Keratinocyte (primary cell): ENCODE measurements around the gene NAXE. TPM values are rescaled to one million over a fixed set of nuclear protein-coding genes. Genes with fewer than 3 reads are reported as not detected.

Experiments
- DNase-seq: peaks from one replicate; pipeline ENCODE4 v3.0.0-alpha.2; 2011; ENCODE audit warnings: low read depth, missing footprints, low spot score
- FAIRE-seq: peaks from 2 replicates; lab custom pipeline; 2011; peaks lifted over from hg19 to GRCh38; lab: Jason Lieb, UNC
- H2AFZ ChIP-seq: 2 replicates; pipeline ENCODE4 v1.6.0; 2012; ENCODE audit warnings: low read length, control low read depth, inconsistent platforms; ENCODE audit not compliant: control insufficient read depth
- H3K27ac ChIP-seq: 2 replicates; pipeline ENCODE4 v1.5.1; 2011; ENCODE audit warnings: low read length; ENCODE audit not compliant: control insufficient read depth, insufficient read depth
- H3K27me3 ChIP-seq: 3 replicates; pipeline ENCODE4 v1.6.0; 2011; ENCODE audit warnings: low read length; ENCODE audit not compliant: control insufficient read depth, insufficient read depth; ENCODE audit errors: extremely low read depth
- H3K36me3 ChIP-seq, 2 experiments: 2 replicates in 1 of 2; 3 replicates in 1 of 2; pipeline ENCODE4 v1.5.1; 2011; ENCODE audit warnings: low read length in 2 of 2, mild to moderate bottlenecking in 1 of 2; ENCODE audit not compliant: control insufficient read depth in 2 of 2, insufficient read depth in 2 of 2; ENCODE audit errors: extremely low read depth in 1 of 2
- H3K4me1 ChIP-seq: 3 replicates; pipeline ENCODE4 v1.5.1; 2011; ENCODE audit warnings: low read length; ENCODE audit not compliant: control insufficient read depth, insufficient read depth; ENCODE audit errors: extremely low read depth
- H3K4me2 ChIP-seq: 3 replicates; pipeline ENCODE4 v1.6.0; 2011; ENCODE audit warnings: low read depth, low read length; ENCODE audit not compliant: control insufficient read depth, insufficient read depth; ENCODE audit errors: extremely low read depth
- H3K4me3 ChIP-seq, 3 experiments: fragments of 200-600 bp in 1 of 3; sonication (generic) in 1 of 3; 2 replicates in 2 of 3; 3 replicates in 1 of 3; pipeline ENCODE4 v1.5.1; 2011 to 2016; ENCODE audit warnings: low read length in 3 of 3, mild to moderate bottlenecking in 3 of 3, control low read depth in 2 of 3, inconsistent platforms in 1 of 3, low read depth in 1 of 3, mixed read lengths in 1 of 3, mixed run types in 1 of 3, moderate library complexity in 1 of 3; ENCODE audit not compliant: control insufficient read depth in 2 of 3, insufficient read depth in 2 of 3; ENCODE audit errors: extremely low read depth in 1 of 3
- H3K79me2 ChIP-seq: 2 replicates; pipeline ENCODE4 v1.6.0; 2012; ENCODE audit warnings: low read length; ENCODE audit not compliant: control insufficient read depth, insufficient read depth
- H3K9ac ChIP-seq: 3 replicates; pipeline ENCODE4 v1.6.0; 2011; ENCODE audit warnings: low read length; ENCODE audit not compliant: control insufficient read depth, insufficient read depth; ENCODE audit errors: extremely low read depth
- H3K9me1 ChIP-seq: 3 replicates; pipeline ENCODE4 v1.6.0; 2011; ENCODE audit warnings: low read length; ENCODE audit not compliant: control insufficient read depth, insufficient read depth; ENCODE audit errors: extremely low read depth
- H3K9me3 ChIP-seq: 2 replicates; pipeline ENCODE4 v1.5.1; 2012; ENCODE audit warnings: low read depth, low read length; ENCODE audit not compliant: control insufficient read depth
- H4K20me1 ChIP-seq: 3 replicates; pipeline ENCODE4 v1.6.0; 2011; ENCODE audit warnings: low read length; ENCODE audit not compliant: control insufficient read depth, insufficient read depth; ENCODE audit errors: extremely low read depth
- EZH2 ChIP-seq: IDR thresholded peaks from one replicate; pipeline ENCODE4 v1.6.1; 2012; ENCODE audit warnings: inconsistent platforms, mild to moderate bottlenecking, low read length, moderate library complexity
- dilution Hi-C: fragments of 300-500 bp; cut with MboI; formaldehyde crosslinking; loops from one replicate; pipeline ENCODE4 v1.7.0; 2020; ENCODE audit warnings: low sequenced_read_pairs; ENCODE audit not compliant: extremely low pct_ligation_motif_present
- polyA plus RNA-seq, 5 experiments: library from polyadenylated mRNA; depleted of rRNA in 3 of 5; stranded (reverse) in 3 of 5; stranded (forward) in 1 of 5; unstranded in 1 of 5; fragments of >200 nt; gene quantifications; 1 replicate in 1 of 5; 2 replicates in 3 of 5; 3 replicates in 1 of 5; pipeline versions ENCODE4 v1.2.1 to v1.2.3, GENCODE V29; 2011 to 2012; ENCODE audit warnings: missing spikeins in 2 of 5, low read depth in 1 of 5, low replicate concordance in 1 of 5
- TF ChIP-seq, protein P1 (sequence below), 3 experiments: IDR thresholded peaks in 1 of 3; conservative IDR thresholded peaks in 1 of 3; optimal IDR thresholded peaks in 1 of 3; 2 replicates in 2 of 3; 3 replicates in 1 of 3; pipeline versions ENCODE3 to v1.5.1; 2011; ENCODE audit warnings: low read length in 3 of 3, mild to moderate bottlenecking in 3 of 3, moderate library complexity in 2 of 3, control low read depth in 1 of 3, inconsistent platforms in 1 of 3; ENCODE audit not compliant: insufficient read depth in 2 of 3; ENCODE audit errors: extremely low read depth in 1 of 3

NAXE gene
- polyA plus RNA-seq, 1 donor (not counting 4 experiments of a cell fraction or from before 2014, with no cell fraction given) = 74.7 TPM

DNA sequence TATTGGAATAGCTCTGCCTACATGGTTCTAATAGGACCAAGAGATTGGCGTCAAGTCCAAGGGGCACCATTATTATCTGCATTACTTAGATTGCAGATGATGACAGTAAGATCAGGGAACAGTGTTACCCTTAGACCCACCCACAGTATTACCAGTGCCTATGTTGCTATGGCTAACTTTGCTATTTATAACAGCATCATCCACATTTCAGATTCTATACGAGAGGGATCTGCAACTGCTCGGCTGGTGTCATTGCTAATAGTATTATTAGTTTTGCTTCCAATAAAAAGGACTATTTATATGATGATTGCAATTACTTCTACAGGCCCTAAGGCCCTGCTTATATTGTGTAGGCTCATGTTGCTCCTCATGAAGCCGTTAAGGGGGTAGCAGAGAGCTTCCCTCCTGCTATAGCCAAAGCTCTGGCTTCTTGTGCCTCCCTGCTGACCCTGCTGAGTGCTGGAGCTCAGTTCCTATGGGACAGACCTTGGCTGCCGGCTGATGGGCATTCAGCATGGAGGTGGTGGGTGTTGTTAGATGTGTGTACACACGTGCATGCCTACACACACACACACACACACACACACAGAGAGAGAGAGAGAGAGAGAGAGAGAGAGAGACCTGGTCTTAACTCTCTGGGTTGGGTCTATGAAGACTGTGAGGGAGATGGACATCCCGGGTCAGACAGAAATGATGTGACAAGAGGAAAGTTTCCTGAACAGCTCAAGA is 51.6 kb downstream of the NAXE start:
- Histone ChIP-seq H3K27me3 (peaks cover 98% of the 10 kb centered on the region), H3K27ac (no peak overlapping the region), H3K9me3 (no peaks in the 10 kb centered on the region), H3K4me1 (no peaks in the 10 kb centered on the region), H3K4me2 (no peak overlapping the region), H3K36me3 (no peaks in the 10 kb centered on the region), H2AFZ (no peak overlapping the region), H3K9me1 (peaks cover 2% of the 10 kb centered on the region), H3K79me2 (no peaks in the 10 kb centered on the region), H3K9ac (no peak overlapping the region), H4K20me1 (no peaks in the 10 kb centered on the region), H3K4me3 (no peak overlapping the region)
- no peak for DNase-seq
- TF ChIP-seq, protein P1, sequence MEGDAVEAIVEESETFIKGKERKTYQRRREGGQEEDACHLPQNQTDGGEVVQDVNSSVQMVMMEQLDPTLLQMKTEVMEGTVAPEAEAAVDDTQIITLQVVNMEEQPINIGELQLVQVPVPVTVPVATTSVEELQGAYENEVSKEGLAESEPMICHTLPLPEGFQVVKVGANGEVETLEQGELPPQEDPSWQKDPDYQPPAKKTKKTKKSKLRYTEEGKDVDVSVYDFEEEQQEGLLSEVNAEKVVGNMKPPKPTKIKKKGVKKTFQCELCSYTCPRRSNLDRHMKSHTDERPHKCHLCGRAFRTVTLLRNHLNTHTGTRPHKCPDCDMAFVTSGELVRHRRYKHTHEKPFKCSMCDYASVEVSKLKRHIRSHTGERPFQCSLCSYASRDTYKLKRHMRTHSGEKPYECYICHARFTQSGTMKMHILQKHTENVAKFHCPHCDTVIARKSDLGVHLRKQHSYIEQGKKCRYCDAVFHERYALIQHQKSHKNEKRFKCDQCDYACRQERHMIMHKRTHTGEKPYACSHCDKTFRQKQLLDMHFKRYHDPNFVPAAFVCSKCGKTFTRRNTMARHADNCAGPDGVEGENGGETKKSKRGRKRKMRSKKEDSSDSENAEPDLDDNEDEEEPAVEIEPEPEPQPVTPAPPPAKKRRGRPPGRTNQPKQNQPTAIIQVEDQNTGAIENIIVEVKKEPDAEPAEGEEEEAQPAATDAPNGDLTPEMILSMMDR (optimal IDR thresholded peaks at IDR 0.05 in 1 of 3, IDR thresholded peaks at IDR 0.05 in 1 of 3, conservative IDR thresholded peaks at IDR 0.05 in 1 of 3; ENCODE audit: extremely low read depth in 1 of 3, insufficient read depth in 2 of 3, low read length in 3 of 3) = no peak
- TF ChIP-seq EZH2 = no peak
- dilution Hi-C loops = no loop called here
- no peak for FAIRE-seq

DNA sequence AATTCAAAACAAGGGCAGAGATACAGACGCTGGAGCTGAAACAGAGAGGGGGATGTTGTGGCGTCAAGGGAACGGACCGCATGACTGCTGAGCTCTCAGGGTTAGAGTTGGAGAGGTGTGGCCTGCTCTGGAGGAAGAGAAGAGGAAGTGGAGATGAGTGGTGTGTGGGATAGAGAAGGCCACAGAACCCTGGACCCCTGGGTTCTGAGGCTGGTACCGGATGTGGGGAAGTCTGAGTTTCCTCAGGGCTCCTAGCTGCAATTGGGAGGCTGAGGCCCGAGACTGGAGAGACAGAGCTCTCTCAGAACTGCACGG is 52.2 kb downstream of the NAXE start:
- Histone ChIP-seq H3K79me2 (no peaks in the 10 kb centered on the region), H3K4me2 (no peak overlapping the region), H3K9me3 (no peaks in the 10 kb centered on the region), H3K9me1 (peaks cover 2% of the 10 kb centered on the region), H3K36me3 (no peaks in the 10 kb centered on the region), H3K9ac (no peak overlapping the region), H3K27ac (no peak overlapping the region), H4K20me1 (no peaks in the 10 kb centered on the region), H3K27me3 (peaks cover 98% of the 10 kb centered on the region), H3K4me3 (no peak overlapping the region), H3K4me1 (no peaks in the 10 kb centered on the region), H2AFZ (no peak overlapping the region)
- dilution Hi-C loops = no loop called here
- DNase-seq = no peak
- FAIRE-seq = no peak
- TF ChIP-seq, protein P1 (optimal IDR thresholded peaks at IDR 0.05 in 1 of 3, IDR thresholded peaks at IDR 0.05 in 1 of 3, conservative IDR thresholded peaks at IDR 0.05 in 1 of 3; ENCODE audit: extremely low read depth in 1 of 3, insufficient read depth in 2 of 3, low read length in 3 of 3) = no peak
- no peak for TF ChIP-seq EZH2

Other genes with a start within 250 kb of the NAXE start
- not detected in 3 replicates for gene RHBG, start 222.6 kb upstream of the NAXE start, polyA plus RNA-seq
- 8.7 to 11.5 TPM (median 9.3 TPM) in 3 replicates for gene MEF2D, start 91.0 kb upstream of the NAXE start, polyA plus RNA-seq
- gene IQGAP3, start 19.2 kb upstream of the NAXE start, polyA plus RNA-seq = 1.5 to 5.7 TPM (median 5.3 TPM) in 3 replicates
- not detected in 3 replicates for gene TTC24, start 12.1 kb upstream of the NAXE start, polyA plus RNA-seq
- gene GPATCH4, start 9.7 kb downstream of the NAXE start, polyA plus RNA-seq = 31.8 to 48.9 TPM (median 43.5 TPM) in 3 replicates
- gene HAPLN2, start 27.6 kb downstream of the NAXE start, polyA plus RNA-seq = not detected in 3 replicates
- not detected in 3 replicates for gene BCAN, start 50.3 kb downstream of the NAXE start, polyA plus RNA-seq
- gene NES, start 85.6 kb downstream of the NAXE start, polyA plus RNA-seq = 0.01 TPM in 2 of 3 replicates, not detected in the other
- gene CRABP2, start 113.8 kb downstream of the NAXE start, polyA plus RNA-seq = 6.5 to 12.7 TPM (median 8.4 TPM) in 3 replicates
- gene METTL25B, start 136.7 kb downstream of the NAXE start, polyA plus RNA-seq = 6.0 to 10.7 TPM (median 6.3 TPM) in 3 replicates
- gene ISG20L2, start 137.0 kb downstream of the NAXE start, polyA plus RNA-seq = 48.1 to 56.6 TPM (median 48.6 TPM) in 3 replicates
- 111 to 157 TPM (median 122 TPM) in 3 replicates for gene MRPL24, start 149.3 kb downstream of the NAXE start, polyA plus RNA-seq
- 172 to 240 TPM (median 196 TPM) in 3 replicates for gene HDGF, start 159.9 kb downstream of the NAXE start, polyA plus RNA-seq
- 29.9 to 70.7 TPM (median 40.4 TPM) in 3 replicates for gene PRCC, start 175.8 kb downstream of the NAXE start, polyA plus RNA-seq
- gene SH2D2A, start 225.1 kb downstream of the NAXE start, polyA plus RNA-seq = 1.9 to 4.5 TPM (median 2.5 TPM) in 3 replicates